Heart left ventricle (tissue), 13 donors: ENCODE measurements around the gene COL8A2.

ENCODE experiments used
- POLR2A ChIP-seq, 2 donors: fragments of 450-650 bp; IDR thresholded peaks; one replicate each; pipeline ENCODE4 v1.6.1; 2017; ENCODE audit warnings: antibody characterized with exemption in 2 of 2, mild to moderate bottlenecking in 2 of 2, moderate library complexity in 2 of 2
- TF ChIP-seq, protein P1 (sequence below), 12 donors: fragments of 200-600 bp; sonication (generic) in 4 of 12; IDR thresholded peaks; one replicate each; pipeline versions ENCODE4 v1.5.0 to v1.8.0; 2018 to 2022; ENCODE audit warnings: antibody characterized with exemption in 12 of 12, mild to moderate bottlenecking in 5 of 12
- donor health status: ischemic (EF 13 %, LVEDD 7.1; RV severe dilation, severe dysfunction).
- donor health status: DM: no; HTN: yes; CAD: no.
- donor health status: DM: no; HTN: no; CAD: no.
- donor health status: ischemic (EF 25% LVEDD 6.9; RV normal size, moderate dysfunction).
- donor health status: ischemic (EF 25% LVEDD 5.7; RV mildly dilated, moderate dysfunction).
- donor health status: ischemic (EF 35%, LVEDD 5.7; RV mildly dilated, moderate dysfunction).
- donor health status: nonischemic (EF 11% LVEDD 7.7; RV severe dilation, severe dysfunction).
- donor health status: DM: yes; HTN: yes; CAD: no.
- donor health status: PGD.
- donor health status: ischemic (EF 29% LVEDD 5.4; RV normal size, mild dysfunction).
- donor health status: nonischemic (EF 23%, LVEDD 6.1; RV moderate dilation, normal function).

DNA sequence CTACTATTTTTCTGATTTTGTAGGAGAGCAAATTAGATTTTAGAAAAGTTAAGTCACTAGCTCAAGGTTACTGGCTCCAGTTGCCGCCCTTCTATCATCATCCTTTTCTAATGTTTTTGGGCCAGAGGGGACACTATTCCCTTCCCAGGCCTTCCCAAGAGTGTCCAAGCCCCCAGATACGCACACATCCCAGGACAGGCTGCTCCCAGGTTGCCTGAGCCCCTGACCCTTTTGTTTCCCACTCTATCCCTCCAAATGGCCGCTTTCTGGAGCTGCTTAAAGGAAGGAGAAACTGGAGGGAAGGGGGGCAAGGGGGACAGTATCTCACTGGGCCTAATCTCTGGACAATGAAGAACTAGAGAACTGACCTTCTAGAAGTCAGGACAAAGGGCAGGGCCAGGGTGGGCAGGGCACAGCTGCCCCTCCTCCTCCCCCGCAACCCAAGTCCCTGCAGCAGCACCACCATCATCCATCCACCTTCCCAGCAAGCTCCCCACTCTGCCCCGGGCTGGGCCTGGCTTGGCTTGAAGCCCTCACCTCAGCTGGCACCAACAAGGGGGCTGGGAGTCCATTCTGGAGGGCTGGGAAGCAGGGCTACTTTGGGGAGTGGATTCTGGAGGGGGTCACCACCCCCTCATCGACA is 29.9 kb upstream of the COL8A2 start:
- TF ChIP-seq, protein P1, sequence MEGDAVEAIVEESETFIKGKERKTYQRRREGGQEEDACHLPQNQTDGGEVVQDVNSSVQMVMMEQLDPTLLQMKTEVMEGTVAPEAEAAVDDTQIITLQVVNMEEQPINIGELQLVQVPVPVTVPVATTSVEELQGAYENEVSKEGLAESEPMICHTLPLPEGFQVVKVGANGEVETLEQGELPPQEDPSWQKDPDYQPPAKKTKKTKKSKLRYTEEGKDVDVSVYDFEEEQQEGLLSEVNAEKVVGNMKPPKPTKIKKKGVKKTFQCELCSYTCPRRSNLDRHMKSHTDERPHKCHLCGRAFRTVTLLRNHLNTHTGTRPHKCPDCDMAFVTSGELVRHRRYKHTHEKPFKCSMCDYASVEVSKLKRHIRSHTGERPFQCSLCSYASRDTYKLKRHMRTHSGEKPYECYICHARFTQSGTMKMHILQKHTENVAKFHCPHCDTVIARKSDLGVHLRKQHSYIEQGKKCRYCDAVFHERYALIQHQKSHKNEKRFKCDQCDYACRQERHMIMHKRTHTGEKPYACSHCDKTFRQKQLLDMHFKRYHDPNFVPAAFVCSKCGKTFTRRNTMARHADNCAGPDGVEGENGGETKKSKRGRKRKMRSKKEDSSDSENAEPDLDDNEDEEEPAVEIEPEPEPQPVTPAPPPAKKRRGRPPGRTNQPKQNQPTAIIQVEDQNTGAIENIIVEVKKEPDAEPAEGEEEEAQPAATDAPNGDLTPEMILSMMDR (IDR thresholded peaks at IDR 0.05): no peak
- TF ChIP-seq POLR2A (IDR thresholded peaks at IDR 0.05): no peak
